ENCODE measurements around the gene DUSP2. TPM values are rescaled to one million over a fixed set of nuclear protein-coding genes. Genes with fewer than 3 reads are reported as not detected.

DUSP2 gene
- total RNA-seq, 1 donor: 3.3 TPM

- H3K27me3 ChIP-seq (ENCODE audit: insufficient read depth, low read length): peaks cover 27% of the 10 kb centered on the region
- TF ChIP-seq CTCF (IDR thresholded peaks at IDR 0.05; ENCODE audit: extremely low read depth, low read depth, low read length): no peak
Observed at GRCh38 chr2:96111257-96111640, 34.0 kb downstream of the DUSP2 start.

GRCh38 chr2:96110621-96111256 lies 34.5 kb downstream of the DUSP2 start:
- H3K27me3 ChIP-seq (ENCODE audit: insufficient read depth, low read length): peaks cover 22% of the 10 kb centered on the region
- no peaks in the 10 kb centered on the region for H3K79me2 ChIP-seq (ENCODE audit: insufficient read depth, low read length)
- peak; percentile 73 for DNase-seq (ENCODE audit: insufficient read length, low spot score, missing footprints)

More at GRCh38 chr2:96111257-96111640, 34.0 kb downstream of the DUSP2 start:
- Histone ChIP-seq H3K4me1 (ENCODE audit: insufficient read depth, low read length) (no peaks in the 10 kb centered on the region), H3K79me2 (ENCODE audit: insufficient read depth, low read length) (no peaks in the 10 kb centered on the region), H3K36me3 (ENCODE audit: insufficient read depth, low read length) (no peaks in the 10 kb centered on the region), H3K4me3 (ENCODE audit: insufficient read depth, low read length) (no peak overlapping the region), H3K9me3 (ENCODE audit: low read depth, low read length) (no peaks in the 10 kb centered on the region), H3K4me2 (ENCODE audit: insufficient read depth, low read length) (no peak overlapping the region), H4K20me1 (ENCODE audit: insufficient read depth, low read length) (no peaks in the 10 kb centered on the region), H2AFZ (ENCODE audit: low read length) (no peak overlapping the region), H3K27ac (ENCODE audit: low read depth, low read length) (no peak overlapping the region)
- DNase-seq (ENCODE audit: insufficient read length, low spot score, missing footprints): peak; percentile 52

GRCh38 chr2:96109931-96110511 lies 35.2 kb downstream of the DUSP2 start:
- Histone ChIP-seq H3K27ac (ENCODE audit: low read depth, low read length) (no peak overlapping the region), H2AFZ (ENCODE audit: low read length) (no peak overlapping the region), H4K20me1 (ENCODE audit: insufficient read depth, low read length) (no peaks in the 10 kb centered on the region), H3K4me2 (ENCODE audit: insufficient read depth, low read length) (no peak overlapping the region), H3K27me3 (ENCODE audit: insufficient read depth, low read length) (peaks cover 14% of the 10 kb centered on the region), H3K79me2 (ENCODE audit: insufficient read depth, low read length) (no peaks in the 10 kb centered on the region), H3K36me3 (ENCODE audit: insufficient read depth, low read length) (no peaks in the 10 kb centered on the region), H3K4me1 (ENCODE audit: insufficient read depth, low read length) (no peaks in the 10 kb centered on the region), H3K9me3 (ENCODE audit: low read depth, low read length) (peaks cover 5% of the 10 kb centered on the region), H3K4me3 (ENCODE audit: insufficient read depth, low read length) (no peak overlapping the region)
- DNase-seq (ENCODE audit: insufficient read length, low spot score, missing footprints): peak; percentile 64
- no peak for TF ChIP-seq CTCF (IDR thresholded peaks at IDR 0.05; ENCODE audit: extremely low read depth, low read depth, low read length)

More at GRCh38 chr2:96110621-96111256, 34.5 kb downstream of the DUSP2 start:
- TF ChIP-seq CTCF (IDR thresholded peaks at IDR 0.05; ENCODE audit: extremely low read depth, low read depth, low read length): no peak
- Histone ChIP-seq H4K20me1 (ENCODE audit: insufficient read depth, low read length) (no peaks in the 10 kb centered on the region), H3K36me3 (ENCODE audit: insufficient read depth, low read length) (no peaks in the 10 kb centered on the region), H3K4me1 (ENCODE audit: insufficient read depth, low read length) (no peaks in the 10 kb centered on the region), H3K4me2 (ENCODE audit: insufficient read depth, low read length) (no peak overlapping the region), H3K9me3 (ENCODE audit: low read depth, low read length) (no peaks in the 10 kb centered on the region), H2AFZ (ENCODE audit: low read length) (no peak overlapping the region), H3K27ac (ENCODE audit: low read depth, low read length) (no peak overlapping the region), H3K4me3 (ENCODE audit: insufficient read depth, low read length) (no peak overlapping the region)

DNA sequence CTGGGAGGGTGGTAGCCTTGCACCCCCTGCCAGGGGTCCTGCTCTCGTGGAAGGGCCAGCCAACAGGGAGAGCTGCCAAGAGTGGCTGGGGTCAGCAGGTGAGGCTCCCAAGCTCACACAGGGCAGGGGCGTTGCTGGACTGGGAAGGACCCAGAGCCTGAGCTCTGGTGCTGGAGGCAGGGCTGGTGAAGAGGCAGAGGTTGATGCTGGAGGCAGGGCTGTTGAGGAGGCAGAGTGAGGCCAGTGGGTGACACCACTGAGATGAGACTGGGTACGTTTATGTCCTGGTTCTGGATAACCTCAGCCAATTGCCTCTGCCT lies 35.9 kb downstream of the DUSP2 start:
- Histone ChIP-seq H3K4me3 (ENCODE audit: insufficient read depth, low read length) (no peak overlapping the region), H3K4me2 (ENCODE audit: insufficient read depth, low read length) (no peak overlapping the region), H3K79me2 (ENCODE audit: insufficient read depth, low read length) (no peaks in the 10 kb centered on the region), H4K20me1 (ENCODE audit: insufficient read depth, low read length) (no peaks in the 10 kb centered on the region), H3K27ac (ENCODE audit: low read depth, low read length) (no peak overlapping the region), H3K27me3 (ENCODE audit: insufficient read depth, low read length) (peaks cover 13% of the 10 kb centered on the region), H3K9me3 (ENCODE audit: low read depth, low read length) (peaks cover 5% of the 10 kb centered on the region), H2AFZ (ENCODE audit: low read length) (no peak overlapping the region), H3K36me3 (ENCODE audit: insufficient read depth, low read length) (no peaks in the 10 kb centered on the region), H3K4me1 (ENCODE audit: insufficient read depth, low read length) (no peaks in the 10 kb centered on the region)
- DNase-seq (ENCODE audit: insufficient read length, low spot score, missing footprints): peak; percentile 48
- no peak for TF ChIP-seq CTCF (IDR thresholded peaks at IDR 0.05; ENCODE audit: extremely low read depth, low read depth, low read length)

All from osteoblast (primary cell).